HL-60 (cell line): ENCODE data around the gene GABARAPL2.

Experiments
- DNase-seq, 2 experiments: peaks; one replicate each; pipeline ENCODE4 v3.0.0-alpha.2; 2010 to 2020; ENCODE audit warnings: low read depth in 1 of 2, low spot score in 1 of 2
- H3K27ac ChIP-seq: fragments of 250-450 bp; sonication (Bioruptor Pico); replicated peaks from 2 replicates; pipeline ENCODE4 v1.5.1; 2020; ENCODE audit warnings: mild to moderate bottlenecking, moderate library complexity
- H3K27me3 ChIP-seq: fragments of 250-450 bp; sonication (Bioruptor Pico); 2 replicates; pipeline ENCODE4 v1.5.1; 2021; ENCODE audit warnings: mild to moderate bottlenecking, moderate library complexity; ENCODE audit not compliant: insufficient read depth, poor library complexity, severe bottlenecking
- H3K4me3 ChIP-seq: replicated peaks from 2 replicates; pipeline ENCODE4 v1.5.1; 2011; ENCODE audit warnings: mild to moderate bottlenecking, control low read depth, low read length; ENCODE audit not compliant: insufficient read depth
- GABPA ChIP-seq: IDR thresholded peaks from 2 replicates; pipeline ENCODE4 v1.6.1; 2012; ENCODE audit warnings: low read depth
- POLR2AphosphoS5 ChIP-seq: IDR thresholded peaks from 2 replicates; pipeline ENCODE4 v1.6.1; 2012; ENCODE audit warnings: low read depth
- SPI1 ChIP-seq: IDR thresholded peaks from 2 replicates; pipeline ENCODE4 v1.6.1; 2012; ENCODE audit warnings: low read depth, mild to moderate bottlenecking, borderline replicate concordance
- TF ChIP-seq, protein P1 (sequence below): IDR thresholded peaks from one replicate; pipeline ENCODE4 v1.5.1; 2011; ENCODE audit warnings: low read length, control low read depth, inconsistent platforms; ENCODE audit not compliant: insufficient read depth
- TF ChIP-seq, protein P2 (sequence below): IDR thresholded peaks from 2 replicates; pipeline ENCODE4 v1.6.1; 2012; ENCODE audit warnings: low read depth; ENCODE audit not compliant: insufficient replicate concordance

The GABARAPL2 gene

DNA sequence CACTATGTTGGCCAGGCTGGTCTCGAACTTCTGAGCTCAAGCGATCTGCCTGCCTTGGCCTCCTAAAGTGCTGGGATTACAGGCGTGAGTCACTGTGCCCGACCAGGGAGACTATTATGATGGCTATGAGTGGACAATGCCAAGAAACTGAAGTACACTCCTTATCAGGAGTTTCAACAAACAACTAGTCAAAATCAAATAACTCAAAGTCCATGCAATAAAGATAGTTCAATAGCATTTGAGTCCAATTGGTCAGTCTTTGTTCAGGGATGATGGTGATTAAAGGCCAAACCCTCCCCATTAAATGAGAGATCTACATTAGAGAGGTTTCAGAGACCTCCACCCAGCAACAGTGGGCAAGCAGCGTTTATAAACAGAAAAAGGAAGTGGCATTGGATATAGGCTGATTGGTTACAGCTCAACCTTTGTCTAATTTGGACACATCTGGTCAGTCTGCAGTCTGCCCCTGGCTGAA lies 38.3 kb upstream of the GABARAPL2 start:
- DNase-seq = no peak
- Histone ChIP-seq H3K27me3 (no peaks in the 10 kb centered on the region), H3K27ac (no peak overlapping the region), H3K4me3 (no peak overlapping the region)
- peak; percentile 55; the same call in 1 of the 2 replicates for TF ChIP-seq SPI1
- TF ChIP-seq, protein P1, sequence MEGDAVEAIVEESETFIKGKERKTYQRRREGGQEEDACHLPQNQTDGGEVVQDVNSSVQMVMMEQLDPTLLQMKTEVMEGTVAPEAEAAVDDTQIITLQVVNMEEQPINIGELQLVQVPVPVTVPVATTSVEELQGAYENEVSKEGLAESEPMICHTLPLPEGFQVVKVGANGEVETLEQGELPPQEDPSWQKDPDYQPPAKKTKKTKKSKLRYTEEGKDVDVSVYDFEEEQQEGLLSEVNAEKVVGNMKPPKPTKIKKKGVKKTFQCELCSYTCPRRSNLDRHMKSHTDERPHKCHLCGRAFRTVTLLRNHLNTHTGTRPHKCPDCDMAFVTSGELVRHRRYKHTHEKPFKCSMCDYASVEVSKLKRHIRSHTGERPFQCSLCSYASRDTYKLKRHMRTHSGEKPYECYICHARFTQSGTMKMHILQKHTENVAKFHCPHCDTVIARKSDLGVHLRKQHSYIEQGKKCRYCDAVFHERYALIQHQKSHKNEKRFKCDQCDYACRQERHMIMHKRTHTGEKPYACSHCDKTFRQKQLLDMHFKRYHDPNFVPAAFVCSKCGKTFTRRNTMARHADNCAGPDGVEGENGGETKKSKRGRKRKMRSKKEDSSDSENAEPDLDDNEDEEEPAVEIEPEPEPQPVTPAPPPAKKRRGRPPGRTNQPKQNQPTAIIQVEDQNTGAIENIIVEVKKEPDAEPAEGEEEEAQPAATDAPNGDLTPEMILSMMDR = no peak

DNA sequence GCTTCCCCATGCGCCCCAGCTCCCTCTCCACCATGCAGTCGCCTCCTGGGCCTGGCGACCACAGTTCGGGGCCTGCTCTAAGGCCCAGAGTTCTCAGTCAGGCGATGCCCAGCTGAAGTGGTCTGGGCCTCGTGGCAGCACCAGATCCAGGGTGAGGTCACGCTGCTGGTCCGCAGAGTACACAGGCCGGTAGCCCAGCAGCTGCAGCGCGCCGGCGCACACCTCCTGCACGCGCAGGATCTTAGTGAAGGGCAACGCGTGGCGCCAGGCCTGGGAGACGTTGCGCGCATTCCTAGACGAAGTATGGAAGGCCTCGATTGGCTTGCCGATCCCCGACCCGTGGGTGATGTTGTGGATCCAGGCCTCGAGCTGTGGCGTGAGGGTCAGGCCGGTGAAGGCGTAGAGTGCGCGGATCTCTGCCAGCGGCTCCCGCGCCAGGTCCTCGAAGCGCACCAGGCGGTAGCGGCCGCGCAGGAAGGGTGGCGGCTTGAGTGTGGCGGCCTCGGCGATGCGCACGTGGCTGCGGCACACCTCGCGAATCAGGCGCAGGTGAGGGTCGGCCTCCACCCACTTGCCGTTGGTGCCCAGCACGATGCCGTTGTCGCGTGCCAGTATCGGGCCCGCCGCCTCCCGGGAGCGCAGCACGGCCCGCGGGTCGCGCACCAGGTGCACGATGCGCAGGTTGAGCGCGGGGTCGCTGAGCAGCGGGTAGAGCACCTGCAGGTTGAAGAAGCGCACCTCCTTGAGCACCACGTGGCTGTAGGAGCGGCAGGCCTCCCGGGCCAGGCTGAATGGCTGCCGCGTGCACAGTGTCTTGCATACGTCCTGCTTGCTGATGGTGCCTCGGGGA lies 36.9 kb upstream of the GABARAPL2 start:
- TF ChIP-seq, protein P1 = no peak
- TF ChIP-seq, protein P2, sequence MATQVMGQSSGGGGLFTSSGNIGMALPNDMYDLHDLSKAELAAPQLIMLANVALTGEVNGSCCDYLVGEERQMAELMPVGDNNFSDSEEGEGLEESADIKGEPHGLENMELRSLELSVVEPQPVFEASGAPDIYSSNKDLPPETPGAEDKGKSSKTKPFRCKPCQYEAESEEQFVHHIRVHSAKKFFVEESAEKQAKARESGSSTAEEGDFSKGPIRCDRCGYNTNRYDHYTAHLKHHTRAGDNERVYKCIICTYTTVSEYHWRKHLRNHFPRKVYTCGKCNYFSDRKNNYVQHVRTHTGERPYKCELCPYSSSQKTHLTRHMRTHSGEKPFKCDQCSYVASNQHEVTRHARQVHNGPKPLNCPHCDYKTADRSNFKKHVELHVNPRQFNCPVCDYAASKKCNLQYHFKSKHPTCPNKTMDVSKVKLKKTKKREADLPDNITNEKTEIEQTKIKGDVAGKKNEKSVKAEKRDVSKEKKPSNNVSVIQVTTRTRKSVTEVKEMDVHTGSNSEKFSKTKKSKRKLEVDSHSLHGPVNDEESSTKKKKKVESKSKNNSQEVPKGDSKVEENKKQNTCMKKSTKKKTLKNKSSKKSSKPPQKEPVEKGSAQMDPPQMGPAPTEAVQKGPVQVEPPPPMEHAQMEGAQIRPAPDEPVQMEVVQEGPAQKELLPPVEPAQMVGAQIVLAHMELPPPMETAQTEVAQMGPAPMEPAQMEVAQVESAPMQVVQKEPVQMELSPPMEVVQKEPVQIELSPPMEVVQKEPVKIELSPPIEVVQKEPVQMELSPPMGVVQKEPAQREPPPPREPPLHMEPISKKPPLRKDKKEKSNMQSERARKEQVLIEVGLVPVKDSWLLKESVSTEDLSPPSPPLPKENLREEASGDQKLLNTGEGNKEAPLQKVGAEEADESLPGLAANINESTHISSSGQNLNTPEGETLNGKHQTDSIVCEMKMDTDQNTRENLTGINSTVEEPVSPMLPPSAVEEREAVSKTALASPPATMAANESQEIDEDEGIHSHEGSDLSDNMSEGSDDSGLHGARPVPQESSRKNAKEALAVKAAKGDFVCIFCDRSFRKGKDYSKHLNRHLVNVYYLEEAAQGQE = no peak
- no peak for TF ChIP-seq SPI1
- TF ChIP-seq GABPA = no peak
- TF ChIP-seq POLR2AphosphoS5 = no peak
- H3K27ac ChIP-seq = no peak overlapping the region
- H3K27me3 ChIP-seq = no peaks in the 10 kb centered on the region
- DNase-seq = no peak
- H3K4me3 ChIP-seq = no peak overlapping the region

DNA sequence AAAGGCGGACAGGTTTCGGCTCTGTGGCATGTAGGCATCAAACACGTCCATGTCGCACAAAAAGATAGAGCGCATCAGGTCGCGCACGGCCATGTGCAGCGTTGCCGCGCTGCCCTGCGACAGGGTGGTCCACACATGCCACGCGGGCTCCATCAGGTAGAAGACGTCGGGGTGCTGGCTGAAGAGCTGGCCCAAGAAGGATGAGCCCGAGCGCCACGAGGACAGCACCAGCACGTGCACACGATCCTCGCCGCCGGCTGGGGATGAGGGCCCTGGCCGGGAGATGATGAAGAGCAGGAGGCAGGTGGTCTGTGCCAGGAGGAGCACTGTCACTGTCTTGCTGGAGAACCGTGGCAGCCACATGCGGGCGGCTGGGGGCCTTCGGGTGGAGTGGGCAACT lies 36.2 kb upstream of the GABARAPL2 start:
- H3K27ac ChIP-seq = no peak overlapping the region
- DNase-seq = no peak
- H3K27me3 ChIP-seq = no peaks in the 10 kb centered on the region
- TF ChIP-seq GABPA (no peak), POLR2AphosphoS5 (no peak)
- TF ChIP-seq, protein P1 = no peak
- no peak overlapping the region for H3K4me3 ChIP-seq

DNA sequence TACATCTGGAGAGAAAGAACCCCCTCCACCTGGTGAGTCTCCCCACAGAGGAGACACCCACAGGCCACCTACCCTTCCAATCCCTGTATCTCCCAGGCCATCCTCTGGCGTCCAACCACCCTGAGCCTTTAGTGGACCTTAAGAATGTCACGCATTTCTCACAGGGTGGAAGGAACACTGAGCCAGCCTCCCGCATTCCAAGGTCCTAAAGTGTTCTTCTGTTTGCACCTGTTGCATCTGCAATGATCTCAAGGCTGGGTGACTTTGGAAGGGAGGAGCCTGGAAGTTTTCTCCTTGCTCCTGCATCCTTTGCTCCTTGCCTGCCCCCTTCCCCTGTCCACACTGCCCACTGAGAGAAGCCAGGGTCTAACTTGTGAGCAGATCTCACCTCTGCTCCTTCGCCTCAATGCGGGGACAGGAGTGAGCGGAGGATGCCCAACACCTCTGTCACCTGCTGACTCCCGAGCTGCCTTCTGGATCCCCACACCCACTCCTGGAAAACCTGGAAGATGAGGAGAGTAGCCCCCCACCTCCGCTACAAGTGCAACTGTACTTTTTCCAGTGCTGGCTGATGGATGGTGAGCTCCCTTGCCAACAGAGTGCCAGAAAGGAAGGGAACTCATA lies 33.9 kb upstream of the GABARAPL2 start:
- no peak for TF ChIP-seq SPI1
- TF ChIP-seq, protein P1 = no peak
- TF ChIP-seq, protein P2 = no peak
- no peak for TF ChIP-seq GABPA
- TF ChIP-seq POLR2AphosphoS5 = no peak
- Histone ChIP-seq H3K27ac (no peak overlapping the region), H3K4me3 (no peak overlapping the region), H3K27me3 (no peaks in the 10 kb centered on the region)
- no peak for DNase-seq
